Activated CD4-positive, CD25-positive, alpha-beta regulatory T cell (primary cell): ENCODE data around the gene HSPA4.
"Not testable (repeated sequence)": the region's sequence is repeated elsewhere in the genome, so short reads cannot be mapped to it uniquely, and the experiment has no call there.

Experiments
- DNase-seq, 4 experiments: peaks; one replicate each; lab custom pipeline; 2025; lab: John Stamatoyannopoulos, UW

The HSPA4 gene

GRCh38 chr5:133124891-133125290 lies 73.1 kb downstream of the HSPA4 start:
- DNase-seq = no peak

- no peak for DNase-seq
Measured at GRCh38 chr5:133128066-133128465, 76.3 kb downstream of the HSPA4 start.

GRCh38 chr5:133129289-133129688 lies 77.5 kb downstream of the HSPA4 start:
- no peak for DNase-seq

- DNase-seq = no peak
Measured at GRCh38 chr5:133129950-133130349, 78.1 kb downstream of the HSPA4 start.

GRCh38 chr5:133130387-133131118 lies 78.7 kb downstream of the HSPA4 start:
- DNase-seq = no peak

GRCh38 chr5:133132717-133133116 lies 80.9 kb downstream of the HSPA4 start:
- DNase-seq = no peak

GRCh38 chr5:133133241-133133640 lies 81.4 kb downstream of the HSPA4 start:
- DNase-seq = not testable (repeated sequence)

- DNase-seq = not testable (repeated sequence)
Measured at GRCh38 chr5:133136890-133137289, 85.1 kb downstream of the HSPA4 start.

GRCh38 chr5:133140311-133140710 lies 88.5 kb downstream of the HSPA4 start:
- DNase-seq = no peak

GRCh38 chr5:133141746-133142145 lies 89.9 kb downstream of the HSPA4 start:
- DNase-seq = no peak

GRCh38 chr5:133142782-133143181 lies 91.0 kb downstream of the HSPA4 start:
- DNase-seq = no peak

- no peak for DNase-seq
Measured at GRCh38 chr5:133144245-133144981, 92.6 kb downstream of the HSPA4 start.

- no peak for DNase-seq
Measured at GRCh38 chr5:133145436-133146170, 93.8 kb downstream of the HSPA4 start.

GRCh38 chr5:133147411-133147810 lies 95.6 kb downstream of the HSPA4 start:
- DNase-seq = no peak

GRCh38 chr5:133147815-133148567 lies 96.2 kb downstream of the HSPA4 start:
- no peak for DNase-seq

GRCh38 chr5:133149345-133149744 lies 97.5 kb downstream of the HSPA4 start:
- DNase-seq = no peak

- DNase-seq = no peak
Measured at GRCh38 chr5:133150909-133151544, 99.2 kb downstream of the HSPA4 start.

GRCh38 chr5:133154274-133155075 lies 102.7 kb downstream of the HSPA4 start:
- DNase-seq = no peak

- no peak for DNase-seq
Measured at GRCh38 chr5:133155326-133155969, 103.6 kb downstream of the HSPA4 start.
